GM21423 (cell line): ENCODE results near the gene PTGR3.
"Not testable (repeated sequence)": the region's sequence is repeated elsewhere in the genome, so short reads cannot be mapped to it uniquely, and the experiment has no call there.

Experiments used
- ATAC-seq: cut with Tn5 transposase; IDR thresholded peaks from one replicate; pipeline ENCODE4 v1.9.1; 2021; ENCODE audit warnings: mild to moderate bottlenecking, moderate library complexity; ENCODE audit not compliant: unreplicated experiment

The PTGR3 gene

DNA sequence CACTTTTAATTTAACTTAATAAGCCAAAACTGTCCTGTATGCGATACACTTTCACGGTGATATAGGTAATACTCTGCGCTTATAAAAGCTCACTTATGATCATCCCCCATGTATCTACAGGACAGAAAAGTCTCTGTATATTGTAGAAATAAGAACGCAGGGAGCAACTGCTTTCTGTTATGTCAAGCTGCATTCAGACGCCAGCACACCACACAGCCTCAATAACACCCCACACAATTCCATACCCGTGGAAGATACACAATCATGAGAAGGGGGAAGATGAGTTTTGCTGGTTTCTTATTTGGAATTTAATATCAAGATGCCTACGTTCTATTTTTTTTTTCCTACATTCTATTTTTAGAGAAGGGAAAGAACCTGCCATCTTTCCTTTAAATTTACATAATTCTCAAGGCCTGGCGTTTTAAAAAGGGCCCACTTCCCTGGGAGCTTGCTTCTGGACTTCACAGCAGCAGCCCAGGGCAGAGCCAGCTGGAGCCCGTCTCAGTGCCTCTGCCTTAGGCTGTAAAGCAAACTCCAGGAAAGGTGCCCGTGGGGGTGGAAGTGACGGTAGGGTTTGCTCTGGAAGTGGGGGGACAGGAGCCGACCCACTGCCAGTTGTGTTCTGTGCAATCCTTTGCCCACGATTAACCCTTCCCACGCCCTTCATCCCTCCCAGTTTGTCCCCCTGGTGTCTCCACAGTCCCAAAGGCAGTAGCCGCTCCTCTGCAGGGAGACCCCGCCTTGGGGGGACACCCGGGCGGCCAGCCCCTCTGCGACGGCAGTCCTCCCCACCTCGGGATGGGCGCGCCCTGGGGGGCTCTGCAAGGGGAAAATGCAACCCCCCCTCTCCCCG lies 5.3 kb downstream of the PTGR3 start:
- no peak for ATAC-seq

DNA sequence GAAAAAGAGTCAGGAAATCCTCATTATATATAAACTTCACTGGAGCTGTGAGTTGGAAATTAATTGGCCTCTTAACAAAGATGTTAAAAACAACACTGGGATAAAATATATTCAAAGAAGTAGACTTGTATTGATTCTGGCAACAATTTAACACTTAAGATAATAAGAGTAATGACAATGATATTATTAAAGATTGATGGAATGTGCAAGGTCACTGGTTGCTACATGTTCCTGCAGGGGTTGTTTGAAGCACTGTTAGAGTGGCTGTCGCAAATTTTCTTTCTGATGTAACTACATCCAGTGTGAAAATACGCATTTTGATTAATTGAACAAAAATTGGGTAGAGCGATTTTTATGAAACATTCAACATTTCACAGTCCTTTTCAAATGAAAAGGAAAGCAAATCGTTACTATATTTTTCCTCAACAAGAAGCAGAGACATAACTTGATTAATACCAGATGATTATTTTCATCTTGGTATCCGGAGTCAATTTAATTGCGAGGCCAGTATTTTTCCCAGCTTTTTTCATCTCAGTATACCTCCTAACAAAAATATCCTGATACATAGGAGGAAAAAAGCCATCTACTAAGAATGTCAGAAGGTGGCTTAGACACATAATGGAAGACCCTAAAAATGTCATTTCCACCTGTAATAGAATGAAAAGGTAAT lies 6.1 kb downstream of the PTGR3 start:
- ATAC-seq, result no peak

DNA sequence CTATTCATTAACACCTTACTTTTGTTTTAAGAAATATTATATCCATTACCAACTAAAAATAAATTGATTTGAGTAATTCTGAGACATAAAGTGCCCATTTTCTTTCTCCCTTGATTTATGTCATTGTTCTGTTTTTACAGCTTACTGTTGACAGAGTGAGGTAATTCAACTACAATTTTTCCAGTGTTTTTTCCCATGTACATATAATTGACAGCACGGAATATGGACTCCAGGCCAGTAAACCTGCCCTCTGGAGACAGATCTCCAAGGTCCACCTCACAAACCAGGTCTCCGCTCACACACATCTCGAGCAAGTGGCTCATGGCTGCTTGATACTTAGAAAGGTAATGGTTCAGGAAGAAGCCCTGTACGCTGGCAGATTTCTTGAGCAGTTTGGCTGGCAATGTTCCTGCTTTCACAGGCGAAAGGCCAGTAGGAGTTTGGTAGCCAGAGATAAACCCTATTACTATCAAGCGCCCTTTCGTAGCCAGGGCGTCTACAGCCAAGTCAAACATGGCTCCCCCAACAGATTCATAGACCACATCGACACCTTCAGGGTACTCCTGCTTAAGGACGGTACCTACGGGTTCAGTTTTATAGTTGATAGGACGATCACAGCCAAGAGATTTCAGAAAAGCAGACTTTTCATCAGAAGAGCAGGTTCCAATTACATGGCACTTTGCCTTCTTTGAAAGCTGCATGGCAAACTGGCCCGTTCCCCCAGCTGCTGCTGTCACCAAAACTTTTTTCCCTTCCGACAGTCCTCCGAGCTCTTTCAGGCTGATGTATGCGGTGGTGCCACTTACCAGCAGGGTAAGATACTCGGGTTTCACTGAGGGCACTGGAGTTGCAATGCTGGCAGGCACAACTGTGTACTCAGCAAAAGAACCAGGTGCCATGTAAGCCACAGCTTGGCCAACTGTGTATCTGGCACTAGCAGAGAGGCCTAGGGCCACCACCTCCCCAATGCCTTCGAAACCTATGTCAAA lies 7.4 kb downstream of the PTGR3 start:
- no peak for ATAC-seq

DNA sequence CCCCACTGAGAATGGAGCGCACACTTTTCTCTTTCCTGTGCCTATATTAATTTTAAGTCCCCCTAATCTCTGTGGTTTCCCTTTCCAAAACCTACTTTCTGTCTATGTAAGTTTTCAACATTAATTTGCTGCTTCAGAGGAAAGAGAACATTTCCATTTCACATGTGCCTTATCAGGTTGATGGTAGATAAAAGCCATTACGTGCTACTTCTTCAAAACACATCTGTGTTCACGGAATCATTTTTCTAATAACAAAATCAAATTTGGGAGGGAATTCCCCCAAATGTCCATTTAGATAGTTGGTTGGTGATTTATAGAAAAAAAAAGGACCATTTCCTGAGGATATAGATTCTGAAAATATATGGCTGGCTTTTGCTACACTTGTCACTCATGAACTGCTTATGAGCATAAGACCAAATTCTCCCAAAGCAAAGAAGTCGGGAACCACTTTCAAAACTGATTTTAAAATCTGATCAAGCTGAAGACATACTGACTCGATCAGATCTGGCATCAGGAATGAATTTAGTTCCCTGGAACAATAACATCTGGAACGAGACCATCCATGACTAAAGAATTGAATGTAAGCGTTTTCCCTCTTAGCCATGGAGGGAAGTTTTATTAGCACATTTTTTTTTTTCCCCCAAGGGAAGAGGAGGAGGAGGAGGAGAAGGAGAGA lies 8.2 kb downstream of the PTGR3 start:
- no peak for ATAC-seq

GRCh38 chr18:75200071-75200470 lies 8.9 kb downstream of the PTGR3 start:
- no peak for ATAC-seq

DNA sequence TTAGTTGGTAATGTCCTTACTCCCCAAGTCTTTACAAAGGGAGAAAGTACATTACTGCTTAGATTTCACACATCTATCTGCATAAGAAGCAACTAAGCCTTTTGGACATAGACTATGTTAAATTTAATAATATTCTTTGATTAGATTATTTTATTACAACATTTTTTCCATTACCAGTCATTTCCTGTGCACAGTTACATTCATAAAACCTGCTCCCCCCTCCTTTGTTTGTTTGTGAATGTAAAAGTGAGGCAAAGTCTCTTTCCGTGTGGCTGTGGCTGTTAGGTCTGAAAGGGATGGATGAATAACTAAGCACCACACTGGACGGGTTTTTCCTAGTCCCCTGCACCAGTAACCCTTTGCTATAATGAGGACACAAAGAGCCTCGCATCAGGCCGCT lies 9.6 kb downstream of the PTGR3 start:
- no peak for ATAC-seq

- no peak for ATAC-seq
Observed at GRCh38 chr18:75198036-75198435, 10.9 kb downstream of the PTGR3 start.

- no peak for ATAC-seq
Observed at GRCh38 chr18:75192899-75193298, 16.0 kb downstream of the PTGR3 start.

GRCh38 chr18:75189696-75190095 lies 19.2 kb downstream of the PTGR3 start:
- ATAC-seq, result no peak

- ATAC-seq, result not testable (repeated sequence)
Observed at GRCh38 chr18:75187702-75188101, 21.2 kb downstream of the PTGR3 start.

DNA sequence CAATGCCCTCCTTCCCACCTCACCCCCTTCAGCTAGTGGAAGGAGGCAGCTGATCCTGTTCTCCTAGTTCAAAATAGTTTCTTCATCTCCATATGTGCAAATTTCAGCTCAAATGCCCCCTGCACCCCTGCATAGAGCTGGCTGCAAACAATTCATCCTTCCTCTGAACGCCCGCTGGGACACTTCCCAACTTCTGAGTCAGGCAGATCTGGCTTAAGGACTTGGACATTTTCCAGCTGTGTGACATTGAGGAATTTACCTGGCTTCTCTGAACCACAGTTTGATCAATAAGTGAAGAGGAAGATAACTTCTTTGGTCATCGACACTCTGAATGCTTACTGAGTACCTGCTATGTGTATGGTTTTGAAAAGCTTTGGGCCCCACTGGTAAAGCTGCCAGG lies 23.5 kb downstream of the PTGR3 start:
- ATAC-seq, result no peak

DNA sequence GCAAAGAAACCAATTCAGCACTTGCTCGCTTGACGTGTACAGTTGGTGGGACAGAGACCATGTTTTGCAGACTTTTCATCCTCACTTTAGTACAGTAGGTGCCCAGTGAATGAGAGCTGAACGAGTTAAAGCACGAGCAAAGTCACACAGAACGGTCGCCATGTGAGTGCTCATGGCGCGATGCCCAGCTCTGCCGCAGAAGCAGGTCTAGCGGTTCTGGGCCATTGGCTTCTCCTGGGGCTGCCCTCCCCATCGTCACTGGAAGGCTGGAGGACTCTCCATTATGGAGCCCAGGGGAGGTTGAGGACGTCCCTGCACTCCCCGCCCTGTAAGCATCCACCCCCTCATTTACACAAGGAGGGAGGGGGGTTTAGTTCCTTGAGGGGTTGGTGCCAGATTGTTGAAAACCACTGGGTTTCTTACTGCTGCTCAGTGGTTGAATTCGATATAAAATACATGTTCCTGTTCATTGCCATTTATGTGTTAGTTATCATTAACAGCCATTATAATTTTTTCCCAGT lies 24.9 kb downstream of the PTGR3 start:
- ATAC-seq, result no peak

DNA sequence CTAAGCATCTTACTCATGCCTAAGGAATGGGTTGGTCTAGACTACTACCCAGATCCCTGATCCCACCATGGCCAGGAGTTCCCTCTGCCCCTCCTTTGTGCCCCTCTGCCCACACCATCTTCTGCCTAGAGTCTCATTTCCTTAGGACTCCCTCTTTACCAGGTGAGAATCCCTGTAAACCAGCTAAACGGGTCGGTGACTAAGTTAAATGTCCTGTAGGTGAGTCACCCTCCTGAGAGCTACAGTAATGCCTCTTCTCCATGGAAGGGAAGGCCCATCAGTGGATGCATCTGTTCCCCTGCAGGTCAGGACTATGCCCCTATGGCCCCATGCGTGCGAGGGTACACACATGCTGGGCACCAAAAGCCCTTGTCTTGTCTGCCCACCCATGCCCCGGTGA lies 25.4 kb downstream of the PTGR3 start:
- no peak for ATAC-seq

DNA sequence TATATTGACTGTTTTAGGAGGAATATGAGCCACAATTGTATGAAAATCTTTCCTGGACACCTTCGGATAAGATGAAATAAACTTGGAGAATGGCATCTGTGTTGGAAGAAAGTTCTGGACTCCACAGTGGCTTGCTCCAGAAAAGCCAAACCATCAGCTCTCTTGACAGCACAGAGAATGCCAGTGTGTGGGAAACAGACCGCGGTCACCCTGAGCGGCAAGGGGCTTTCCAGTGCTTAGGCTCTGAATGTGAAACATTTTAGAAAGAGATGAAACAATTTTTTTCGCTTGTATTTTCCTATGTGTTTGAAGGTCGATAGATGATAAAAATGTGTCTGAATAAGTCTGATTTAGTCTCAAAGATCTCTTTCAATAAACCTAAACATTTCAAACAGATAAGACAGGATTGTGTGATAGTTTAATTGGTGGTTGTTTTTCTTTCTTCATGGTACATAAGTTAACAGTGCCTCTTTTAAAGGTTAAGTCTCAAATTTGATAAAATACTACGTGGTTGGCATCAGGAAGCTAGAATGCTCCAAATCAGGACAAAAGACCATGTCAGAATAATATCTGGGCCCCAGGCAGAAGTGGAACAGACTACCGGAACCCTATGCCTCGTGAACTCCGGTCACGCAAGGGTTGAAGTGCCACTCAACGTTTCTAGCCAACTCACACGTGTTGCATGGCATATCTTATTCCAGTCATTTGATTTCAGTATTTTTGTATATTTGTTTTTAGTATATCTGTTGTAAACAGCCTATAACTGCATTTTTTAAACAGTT lies 28.9 kb downstream of the PTGR3 start:
- no peak for ATAC-seq

- no peak for ATAC-seq
Observed at GRCh38 chr18:75178376-75178775, 30.6 kb downstream of the PTGR3 start.

DNA sequence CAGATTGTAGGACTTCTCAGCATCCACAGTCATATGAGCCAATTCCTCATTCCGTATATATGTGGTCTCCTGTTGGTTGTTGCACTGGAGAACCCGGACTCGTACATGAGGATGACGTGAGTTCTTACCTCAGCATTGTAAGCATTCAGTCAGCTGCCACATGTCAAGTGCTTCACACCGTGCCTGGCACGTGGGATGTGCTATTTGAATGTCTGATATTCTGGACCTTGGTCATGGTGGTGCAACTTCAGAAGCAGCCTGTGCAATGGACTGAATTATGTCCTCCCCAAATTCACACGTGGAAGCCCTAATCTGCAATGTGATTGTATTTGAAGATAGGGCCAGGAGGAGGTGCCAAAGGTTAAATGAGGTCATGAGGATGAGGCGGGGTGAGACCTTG lies 32.1 kb downstream of the PTGR3 start:
- ATAC-seq, result no peak

DNA sequence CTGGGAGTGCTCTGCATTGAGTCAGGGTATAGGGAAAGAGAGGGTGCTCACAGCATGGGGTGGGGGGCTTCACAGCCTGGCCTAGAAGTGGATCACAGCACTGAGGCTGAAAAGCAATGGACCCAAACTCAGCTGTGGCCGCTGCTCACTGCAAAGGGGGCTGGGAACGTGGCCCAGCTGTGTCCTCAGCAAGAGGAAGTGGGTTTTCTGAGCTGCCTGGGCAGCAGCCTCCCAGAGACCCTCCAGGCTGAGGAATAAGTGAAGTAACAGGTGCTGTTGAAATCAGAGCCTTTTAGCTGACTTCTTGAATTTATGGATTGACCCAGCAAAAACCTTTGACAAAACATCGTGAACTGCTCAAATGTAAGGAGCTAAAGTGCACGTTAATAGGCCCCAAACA lies 35.2 kb downstream of the PTGR3 start:
- ATAC-seq, result no peak

DNA sequence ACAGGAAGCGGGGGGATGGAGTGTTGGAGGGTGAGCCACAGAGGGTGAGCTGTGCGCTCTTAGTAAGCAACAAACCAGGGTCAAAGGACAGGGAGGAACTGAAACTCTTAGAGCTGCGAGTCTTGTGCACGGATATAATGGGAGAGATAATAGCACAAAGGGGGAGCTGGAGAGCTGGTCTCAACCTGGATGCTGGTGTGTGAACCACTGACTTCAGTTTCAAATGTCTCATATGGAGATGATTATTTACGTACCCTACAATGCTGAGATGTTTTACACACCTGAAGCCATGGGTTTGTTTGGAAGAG lies 35.9 kb downstream of the PTGR3 start:
- peak; percentile 99 for ATAC-seq

GRCh38 chr18:75172299-75173124 lies 36.4 kb downstream of the PTGR3 start:
- ATAC-seq, result peak; percentile 12
